ENCODE measurements around the gene SSBP3.
"Not testable (repeated sequence)": the region's sequence is repeated elsewhere in the genome, so short reads cannot be mapped to it uniquely, and the experiment has no call there.

The SSBP3 gene

GRCh38 chr1:54406339-54407153 is at the start of gene SSBP3:
Gene SSBP3, minus strand, starts transcription at chr1:54406394.
- DNase-seq = peak; percentile 93

GRCh38 chr1:54453509-54453908 is 47.3 kb upstream of the SSBP3 start:
- no peak for DNase-seq

GRCh38 chr1:54453022-54453421 is 46.8 kb upstream of the SSBP3 start:
- no peak for DNase-seq

GRCh38 chr1:54449431-54449830 is 43.2 kb upstream of the SSBP3 start:
- DNase-seq = not testable (repeated sequence)

- DNase-seq = not testable (repeated sequence)
These were observed 42.6 kb upstream of the SSBP3 start for GRCh38 chr1:54448801-54449200.

GRCh38 chr1:54447081-54447480 is 40.9 kb upstream of the SSBP3 start:
- DNase-seq = not testable (repeated sequence)

GRCh38 chr1:54442185-54442584 is 36.0 kb upstream of the SSBP3 start:
- DNase-seq = peak; percentile 46

- DNase-seq = no peak
These were observed 33.5 kb upstream of the SSBP3 start for GRCh38 chr1:54439550-54440223.

GRCh38 chr1:54437783-54438182 is 31.6 kb upstream of the SSBP3 start:
- no peak for DNase-seq

GRCh38 chr1:54436826-54437225 is 30.6 kb upstream of the SSBP3 start:
- no peak for DNase-seq

GRCh38 chr1:54429838-54430237 is 23.6 kb upstream of the SSBP3 start:
- DNase-seq = no peak

- no peak for DNase-seq
These were observed 22.8 kb upstream of the SSBP3 start for GRCh38 chr1:54428837-54429518.

- DNase-seq = no peak
These were observed 19.0 kb upstream of the SSBP3 start for GRCh38 chr1:54425152-54425584.

- no peak for DNase-seq
These were observed 18.2 kb upstream of the SSBP3 start for GRCh38 chr1:54424398-54424797.

- DNase-seq = peak; percentile 31
These were observed 14.9 kb upstream of the SSBP3 start for GRCh38 chr1:54421101-54421504.

GRCh38 chr1:54418598-54418997 is 12.4 kb upstream of the SSBP3 start:
- DNase-seq = not testable (repeated sequence)

GRCh38 chr1:54417123-54417522 is 10.9 kb upstream of the SSBP3 start:
- DNase-seq = no peak

GRCh38 chr1:54416435-54416834 is 10.2 kb upstream of the SSBP3 start:
- no peak for DNase-seq

- no peak for DNase-seq
These were observed 9.8 kb upstream of the SSBP3 start for GRCh38 chr1:54415991-54416390.

GRCh38 chr1:54415533-54415932 is 9.3 kb upstream of the SSBP3 start:
- DNase-seq = no peak

GRCh38 chr1:54413732-54414131 is 7.5 kb upstream of the SSBP3 start:
- peak; percentile 6 for DNase-seq

GRCh38 chr1:54413295-54413694 is 7.1 kb upstream of the SSBP3 start:
- peak; percentile 64 for DNase-seq

GRCh38 chr1:54410359-54410758 is 4.2 kb upstream of the SSBP3 start:
- no peak for DNase-seq
